Smooth muscle cell (in vitro differentiated cells): ENCODE measurements around the gene SMIM30. TPM values are rescaled to one million over a fixed set of nuclear protein-coding genes. Genes with fewer than 3 reads are reported as not detected.

Experiments used
- DNase-seq: peaks from one replicate; lab custom pipeline; 2025; ENCODE audit not compliant: unreplicated experiment; lab: John Stamatoyannopoulos, UW
- H2AFZ ChIP-seq: fragments of 200-600 bp; sonication (generic); 2 replicates; pipeline ENCODE4 v1.6.0; 2016; ENCODE audit warnings: antibody characterized with exemption, low read depth, mild to moderate bottlenecking
- H3F3A ChIP-seq: fragments of 200-600 bp; sonication (generic); 2 replicates; pipeline ENCODE4 v1.6.0; 2017; ENCODE audit warnings: antibody characterized with exemption, low read depth
- H3K27ac ChIP-seq: fragments of 200-600 bp; sonication (generic); 2 replicates; pipeline ENCODE4 v1.5.1; 2016; ENCODE audit warnings: low read depth, mild to moderate bottlenecking
- H3K27me3 ChIP-seq: fragments of 200-600 bp; sonication (generic); 2 replicates; pipeline ENCODE4 v1.6.1; 2016; ENCODE audit warnings: low read depth, mild to moderate bottlenecking
- H3K36me3 ChIP-seq: fragments of 200-600 bp; sonication (generic); 2 replicates; pipeline ENCODE4 v1.5.1; 2016; ENCODE audit warnings: low read depth
- H3K4me1 ChIP-seq: fragments of 200-600 bp; sonication (generic); 2 replicates; pipeline ENCODE4 v1.5.1; 2016; ENCODE audit warnings: low read depth
- H3K4me2 ChIP-seq: fragments of 200-600 bp; sonication (generic); 2 replicates; pipeline ENCODE4 v1.6.0; 2016; ENCODE audit warnings: mild to moderate bottlenecking
- H3K4me3 ChIP-seq: fragments of 200-600 bp; sonication (generic); 2 replicates; pipeline ENCODE4 v1.5.1; 2016; ENCODE audit warnings: mild to moderate bottlenecking
- H3K79me2 ChIP-seq: fragments of 200-600 bp; sonication (generic); 2 replicates; pipeline ENCODE4 v1.6.0; 2016; ENCODE audit warnings: low read depth, mild to moderate bottlenecking
- H3K9ac ChIP-seq: fragments of 200-600 bp; sonication (generic); 2 replicates; pipeline ENCODE4 v1.6.0; 2016; ENCODE audit warnings: low read depth
- H3K9me3 ChIP-seq: fragments of 200-600 bp; sonication (generic); replicated peaks from 2 replicates; pipeline ENCODE4 v1.5.1; 2016; ENCODE audit warnings: low read depth
- H4K20me1 ChIP-seq: fragments of 200-600 bp; sonication (generic); 2 replicates; pipeline ENCODE4 v1.6.0; 2016; ENCODE audit warnings: low read depth
- WGBS: methylation state at CpG from one replicate; pipeline ENCODE4 v1.1.7; 2016; ENCODE audit warnings: low lambda C conversion rate; 5-methylcytosine and 5-hydroxymethylcytosine counted together
- polyA plus RNA-seq: library from polyadenylated mRNA; unstranded; fragments of >200 nt; fragmentation: Nextera tagmentation; extraction: Ambion mirVana; gene quantifications from 2 replicates; pipeline ENCODE4 v1.2.1, GENCODE V29; 2016
- total RNA-seq: library from RNA; depleted of rRNA; stranded (reverse); fragments of >200 nt; gene quantifications from 2 replicates; pipeline ENCODE4 v1.2.3, GENCODE V29; 2014
- TF ChIP-seq, protein P1 (sequence below): fragments of 200-600 bp; sonication (generic); IDR thresholded peaks from 2 replicates; pipeline ENCODE4 v1.5.1; 2017; ENCODE audit warnings: borderline replicate concordance, mild to moderate bottlenecking, antibody characterized with exemption; ENCODE audit not compliant: insufficient read depth, poor library complexity, severe bottlenecking

SMIM30 gene
- total and polyA plus RNA-seq, 2 experiments from 2014 or later: 72.2 to 118 TPM

DNA sequence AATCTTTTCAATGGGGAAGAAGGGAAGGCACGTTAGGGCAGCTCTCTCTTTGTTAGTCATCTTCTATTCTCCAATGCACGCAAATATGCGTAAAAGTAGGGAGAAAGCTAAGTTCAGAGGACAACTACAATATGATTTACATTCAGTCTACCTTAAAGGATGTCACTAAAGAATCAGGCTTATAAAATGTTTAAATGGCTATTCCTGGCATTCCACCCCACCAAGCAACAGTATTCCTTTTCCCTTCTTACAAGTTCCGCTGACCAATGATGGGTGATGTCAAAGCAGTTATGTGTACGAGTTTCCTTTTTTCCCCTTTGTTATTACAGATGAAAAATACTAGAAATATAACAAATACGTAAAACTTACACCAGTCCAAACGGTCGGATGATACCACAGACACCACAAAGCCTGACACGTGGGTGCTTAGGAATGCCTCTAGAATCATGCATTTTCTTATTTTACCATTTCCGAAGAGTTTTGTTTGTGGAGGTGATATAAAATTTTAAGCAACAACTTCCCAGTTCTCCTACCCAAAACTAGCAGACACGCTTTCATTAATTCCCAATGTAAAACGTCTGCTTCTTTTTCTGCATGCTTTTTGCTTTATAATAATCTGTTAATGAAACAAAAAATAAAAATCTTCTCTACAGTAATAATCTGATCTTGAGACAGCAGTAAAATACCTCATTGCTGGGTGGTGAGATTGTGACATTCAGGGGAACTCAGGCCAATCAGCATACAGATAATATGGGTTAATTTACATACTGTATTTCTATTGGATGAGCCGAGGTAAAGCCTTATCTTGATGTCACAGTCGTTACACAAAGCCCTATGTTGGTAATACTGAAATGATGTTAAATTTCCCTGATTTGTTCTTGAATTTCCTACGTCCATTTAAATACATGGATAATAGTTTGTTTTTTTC is 31.0 kb downstream of the SMIM30 start:
- peaks cover 12% of the 10 kb centered on the region for H3F3A ChIP-seq
- peak overlapping the region; percentile 74 for H2AFZ ChIP-seq
- peak overlapping the region; percentile 89 for H3K9ac ChIP-seq
- peak overlapping the region; percentile 93 for H3K4me2 ChIP-seq
- no peaks in the 10 kb centered on the region for H3K36me3 ChIP-seq
- no peaks in the 10 kb centered on the region for H3K27me3 ChIP-seq
- no peaks in the 10 kb centered on the region for H3K79me2 ChIP-seq
- no peaks in the 10 kb centered on the region for H3K9me3 ChIP-seq
- DNase-seq: no peak
- TF ChIP-seq, protein P1, sequence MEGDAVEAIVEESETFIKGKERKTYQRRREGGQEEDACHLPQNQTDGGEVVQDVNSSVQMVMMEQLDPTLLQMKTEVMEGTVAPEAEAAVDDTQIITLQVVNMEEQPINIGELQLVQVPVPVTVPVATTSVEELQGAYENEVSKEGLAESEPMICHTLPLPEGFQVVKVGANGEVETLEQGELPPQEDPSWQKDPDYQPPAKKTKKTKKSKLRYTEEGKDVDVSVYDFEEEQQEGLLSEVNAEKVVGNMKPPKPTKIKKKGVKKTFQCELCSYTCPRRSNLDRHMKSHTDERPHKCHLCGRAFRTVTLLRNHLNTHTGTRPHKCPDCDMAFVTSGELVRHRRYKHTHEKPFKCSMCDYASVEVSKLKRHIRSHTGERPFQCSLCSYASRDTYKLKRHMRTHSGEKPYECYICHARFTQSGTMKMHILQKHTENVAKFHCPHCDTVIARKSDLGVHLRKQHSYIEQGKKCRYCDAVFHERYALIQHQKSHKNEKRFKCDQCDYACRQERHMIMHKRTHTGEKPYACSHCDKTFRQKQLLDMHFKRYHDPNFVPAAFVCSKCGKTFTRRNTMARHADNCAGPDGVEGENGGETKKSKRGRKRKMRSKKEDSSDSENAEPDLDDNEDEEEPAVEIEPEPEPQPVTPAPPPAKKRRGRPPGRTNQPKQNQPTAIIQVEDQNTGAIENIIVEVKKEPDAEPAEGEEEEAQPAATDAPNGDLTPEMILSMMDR: no peak
- peaks cover 13% of the 10 kb centered on the region for H3K4me1 ChIP-seq
- H4K20me1 ChIP-seq: no peaks in the 10 kb centered on the region
- H3K4me3 ChIP-seq: peak overlapping the region; percentile 63
- peak overlapping the region; percentile 94 for H3K27ac ChIP-seq
- WGBS: 28% methylated on average over 15 of the region's 15 CpGs

DNA sequence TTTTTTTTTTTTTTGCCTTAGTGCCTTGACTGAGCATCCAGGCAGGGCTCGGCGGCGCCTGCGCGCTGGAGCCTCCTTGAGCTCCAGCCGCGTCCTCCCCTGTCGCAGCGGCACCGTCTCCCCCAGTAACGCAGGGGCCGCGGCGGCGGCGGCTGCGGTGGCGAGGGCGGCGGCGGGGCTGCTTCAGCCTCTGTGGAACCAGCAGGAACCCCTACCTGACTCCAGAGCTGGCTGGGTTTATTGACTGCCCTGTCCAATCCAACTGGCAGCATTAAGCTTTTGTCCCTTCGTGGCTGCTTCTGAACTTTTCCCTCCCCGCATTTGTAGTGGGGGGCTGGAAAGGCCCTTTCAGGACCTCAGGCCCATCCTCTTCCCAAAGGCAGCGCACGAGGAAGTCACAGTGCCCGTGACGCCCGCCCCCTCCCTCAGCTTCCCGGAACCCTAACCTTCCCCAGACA is 31.9 kb downstream of the SMIM30 start, which contains the start of gene GPR85:
Gene GPR85 (minus strand): TSS at position 397 of the 458 bp plus-strand sequence. CDS start 2,106 bp downstream, outside the sequence.
- Histone ChIP-seq H3K9me3 (no peaks in the 10 kb centered on the region), H4K20me1 (no peaks in the 10 kb centered on the region), H2AFZ (peak within 1 kb of the TSS; percentile 74), H3K4me1 (peaks cover 13% of the 10 kb centered on the region), H3K9ac (peak within 1 kb of the TSS; percentile 89), H3K79me2 (no peaks in the 10 kb centered on the region), H3K4me3 (peak within 1 kb of the TSS; percentile 63), H3F3A (peaks cover 6% of the 10 kb centered on the region), H3K4me2 (peak within 1 kb of the TSS; percentile 93), H3K36me3 (no peaks in the 10 kb centered on the region), H3K27ac (peak within 1 kb of the TSS; percentile 94), H3K27me3 (peaks cover 3% of the 10 kb centered on the region)
- under 1% methylated on average over 17 of the region's 29 CpGs for WGBS
- TF ChIP-seq, protein P1: no peak
- peak; percentile 38 for DNase-seq

DNA sequence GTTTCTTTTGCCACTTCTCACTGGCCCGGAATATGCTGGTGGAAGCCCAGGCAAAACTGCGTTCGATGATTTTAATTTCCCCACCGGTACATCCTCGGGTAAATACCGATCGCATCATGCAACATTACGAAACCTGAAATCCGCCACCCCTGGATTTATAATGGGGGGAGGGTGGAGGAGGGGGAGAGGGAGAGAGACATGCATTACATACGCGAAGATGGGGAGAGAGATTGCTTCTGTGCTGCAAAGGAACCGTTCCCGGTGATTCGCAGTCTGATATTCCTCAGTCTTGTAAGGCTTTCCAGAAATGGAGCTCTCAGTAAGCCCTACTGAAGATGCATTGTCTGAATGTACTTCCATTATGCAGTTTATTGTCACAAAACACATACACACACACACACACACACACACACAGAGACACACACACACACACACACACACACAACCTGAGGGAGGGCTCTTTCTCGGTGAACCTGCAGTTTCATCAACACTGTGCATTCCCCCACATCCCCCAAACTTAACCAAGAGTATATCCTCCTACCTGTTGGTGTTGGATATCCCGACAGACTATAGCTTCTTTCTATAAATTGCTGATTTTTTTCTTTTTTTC is 32.5 kb downstream of the SMIM30 start:
- no peaks in the 10 kb centered on the region for H3K36me3 ChIP-seq
- no peak overlapping the region for H3K9ac ChIP-seq
- no peak for DNase-seq
- H4K20me1 ChIP-seq: no peaks in the 10 kb centered on the region
- H3K4me3 ChIP-seq: peak overlapping the region; percentile 63
- TF ChIP-seq, protein P1: no peak
- peaks cover 6% of the 10 kb centered on the region for H3F3A ChIP-seq
- H3K79me2 ChIP-seq: no peaks in the 10 kb centered on the region
- H3K4me2 ChIP-seq: peak overlapping the region; percentile 93
- H3K9me3 ChIP-seq: no peaks in the 10 kb centered on the region
- WGBS: 66% methylated on average over 16 of the region's 16 CpGs
- H2AFZ ChIP-seq: peak overlapping the region; percentile 52
- H3K4me1 ChIP-seq: peaks cover 13% of the 10 kb centered on the region
- H3K27ac ChIP-seq: no peak overlapping the region
- peaks cover 3% of the 10 kb centered on the region for H3K27me3 ChIP-seq
